ENCODE results near the gene NUDT1.

NUDT1 gene

DNA sequence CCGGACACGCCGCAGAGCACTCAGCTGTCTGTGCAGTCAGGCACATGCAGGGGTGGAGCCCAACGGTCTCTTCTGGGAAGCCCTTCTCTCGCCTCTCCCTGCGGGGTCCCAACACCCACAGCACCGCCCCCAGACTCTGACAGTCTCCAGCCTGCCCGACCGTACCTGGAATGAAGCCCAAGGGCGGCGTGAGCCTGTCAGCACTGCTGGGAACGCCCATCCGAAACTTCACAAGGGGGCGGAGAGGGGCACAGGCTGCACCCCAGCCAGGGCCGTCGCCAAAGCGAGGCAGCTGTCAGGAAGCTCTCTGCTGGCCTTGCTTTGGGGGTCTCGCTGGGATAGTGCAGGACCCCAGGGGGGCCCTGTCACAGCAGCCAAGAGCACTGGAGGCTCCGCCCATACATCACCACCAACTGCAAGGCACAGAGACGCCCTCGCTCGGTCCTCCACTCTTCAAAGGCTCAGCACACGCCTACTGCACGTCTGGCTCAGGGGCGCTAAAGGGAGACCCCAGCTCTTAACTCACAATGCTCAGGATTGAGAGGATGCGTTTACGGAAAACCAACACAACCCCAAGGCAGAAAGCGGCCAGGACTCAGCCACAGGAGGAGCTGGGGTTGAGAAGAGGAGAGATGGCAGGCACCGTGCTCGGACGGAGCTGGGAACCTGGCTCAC, 40.2 kb upstream of the NUDT1 start:
- ATAC-seq, result no peak
- Mint-ChIP-seq H3K27ac (peak overlapping the region in 1 of 2 donors; percentile 19), H3K4me3 (no peak overlapping the region), H3K27me3 (no peaks in the 10 kb centered on the region), H3K4me1 (peaks cover 10% of the 10 kb centered on the region), H3K9me3 (no peaks in the 10 kb centered on the region)
- DNase-seq, result no peak

DNA sequence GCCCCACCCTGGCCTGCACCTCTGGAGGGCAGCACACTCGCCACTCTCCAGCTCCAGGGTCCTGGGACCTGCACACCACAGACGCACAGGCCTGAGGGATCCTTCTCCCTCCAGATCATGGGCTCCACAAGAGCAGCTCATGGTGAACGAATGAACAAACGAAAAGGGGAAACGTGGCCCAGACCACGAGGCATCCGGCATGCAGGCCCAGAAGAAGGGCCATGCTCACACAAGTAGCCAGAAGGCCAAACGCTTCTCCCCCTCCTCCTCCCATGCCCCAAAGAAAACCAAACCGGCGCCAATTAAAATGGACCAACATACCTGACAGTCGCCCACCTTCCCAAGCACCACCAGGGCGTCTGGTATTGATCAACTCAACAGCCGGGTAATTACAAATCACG, 39.7 kb upstream of the NUDT1 start:
- ATAC-seq, result no peak
- Mint-ChIP-seq H3K4me1 (peaks cover 5% of the 10 kb centered on the region), H3K4me3 (no peak overlapping the region), H3K27ac (no peak overlapping the region), H3K9me3 (no peaks in the 10 kb centered on the region), H3K27me3 (no peaks in the 10 kb centered on the region)
- DNase-seq, result no peak

GRCh38 chr7:2202901-2203765, 38.9 kb upstream of the NUDT1 start:
- H3K27ac Mint-ChIP-seq, result no peak overlapping the region
- no peak for DNase-seq

GRCh38 chr7:2203766-2204300, 38.2 kb upstream of the NUDT1 start:
- H3K9me3 Mint-ChIP-seq, result no peaks in the 10 kb centered on the region
- ATAC-seq (no peak), DNase-seq (no peak)
- H3K27me3 Mint-ChIP-seq, result no peaks in the 10 kb centered on the region
- no peaks in the 10 kb centered on the region for H3K4me1 Mint-ChIP-seq
- no peak overlapping the region for H3K27ac Mint-ChIP-seq
- no peak overlapping the region for H3K4me3 Mint-ChIP-seq

More at GRCh38 chr7:2202901-2203765, 38.9 kb upstream of the NUDT1 start:
- Mint-ChIP-seq H3K4me3 (no peak overlapping the region), H3K27me3 (no peaks in the 10 kb centered on the region), H3K4me1 (no peaks in the 10 kb centered on the region), H3K9me3 (no peaks in the 10 kb centered on the region)
- ATAC-seq, result no peak

DNA sequence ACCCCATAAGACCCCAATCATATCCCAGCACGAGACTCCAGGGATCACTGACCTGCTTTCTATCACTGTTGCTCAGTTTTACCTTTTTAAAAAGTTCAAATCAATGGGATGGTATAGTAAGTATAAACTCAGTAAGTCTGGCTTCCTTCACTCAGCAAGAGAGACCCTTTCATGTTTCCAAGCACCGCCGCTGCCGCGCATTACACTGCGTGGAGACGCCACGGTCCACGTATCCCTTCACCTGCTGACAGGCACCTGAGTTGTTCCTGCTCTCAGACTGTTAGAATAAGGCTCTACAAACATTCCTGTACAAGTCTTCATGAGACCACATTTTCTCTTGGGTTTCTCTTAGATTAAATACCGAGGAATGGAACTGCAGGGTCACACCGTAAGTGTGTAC, 37.6 kb upstream of the NUDT1 start:
- Mint-ChIP-seq H3K27me3 (no peaks in the 10 kb centered on the region), H3K27ac (no peak overlapping the region), H3K4me1 (peaks cover 1% of the 10 kb centered on the region), H3K9me3 (no peaks in the 10 kb centered on the region), H3K4me3 (no peak overlapping the region)
- DNase-seq (no peak), ATAC-seq (no peak)

DNA sequence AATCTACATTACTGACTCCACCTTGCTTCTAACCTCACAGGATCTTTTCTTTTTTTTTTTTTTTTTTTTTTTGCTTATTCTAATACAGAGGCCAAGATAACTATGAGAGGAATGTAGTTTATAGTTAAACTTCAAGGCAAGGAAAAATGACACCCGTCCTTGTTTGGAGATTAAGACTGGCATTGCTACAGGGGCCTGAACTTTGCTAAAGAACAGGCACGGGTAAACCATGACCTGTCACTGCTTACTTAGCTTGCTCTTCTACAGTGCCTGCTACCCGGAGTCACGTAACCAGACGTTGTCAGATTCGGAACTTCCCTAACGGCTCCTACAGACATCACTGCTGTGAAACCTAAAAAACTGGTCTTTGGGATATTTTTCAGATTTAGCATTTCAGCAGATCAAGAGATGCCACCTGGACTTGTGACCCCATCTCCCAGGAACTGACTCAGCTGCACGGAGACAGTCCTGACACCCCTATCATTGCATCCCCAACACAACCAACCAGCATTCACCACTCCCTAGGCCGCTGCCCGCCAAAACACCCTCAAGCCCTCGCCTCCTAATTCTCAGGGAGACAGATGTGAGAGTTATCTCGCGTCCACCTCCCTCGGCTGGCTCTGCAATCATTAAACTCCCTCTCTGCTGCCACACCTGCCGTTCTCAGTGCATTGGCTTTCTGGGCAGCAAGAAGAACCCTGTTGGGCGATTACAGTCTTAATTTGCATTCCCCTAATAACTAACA, 36.8 kb upstream of the NUDT1 start:
- H3K27ac Mint-ChIP-seq, result peak overlapping the region in 1 of 2 donors; percentile 64
- H3K4me1 Mint-ChIP-seq, result peaks cover 9% of the 10 kb centered on the region
- ATAC-seq (no peak), DNase-seq (no peak)
- no peaks in the 10 kb centered on the region for H3K27me3 Mint-ChIP-seq
- H3K9me3 Mint-ChIP-seq, result no peaks in the 10 kb centered on the region
- H3K4me3 Mint-ChIP-seq, result no peak overlapping the region

DNA sequence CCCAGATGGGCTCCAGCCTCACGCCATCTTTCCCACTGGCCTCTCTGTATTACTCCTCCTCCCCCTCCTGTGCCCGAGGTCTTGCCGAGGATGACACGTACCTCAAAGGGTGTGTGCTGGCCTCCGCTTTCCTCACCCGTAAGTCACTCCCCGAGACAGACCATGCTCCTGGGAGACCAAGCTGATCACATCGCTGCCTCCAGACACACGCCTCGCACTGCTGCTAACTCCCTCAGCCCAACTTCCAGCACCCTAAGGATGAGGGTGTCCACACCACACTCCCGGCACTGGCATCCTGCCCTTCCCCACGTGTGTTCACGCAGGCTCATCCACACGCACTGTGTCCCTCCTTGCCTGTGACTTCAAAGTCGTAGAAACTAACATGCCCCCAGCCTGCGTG, 33.3 kb upstream of the NUDT1 start:
- Mint-ChIP-seq H3K9me3 (no peaks in the 10 kb centered on the region), H3K27me3 (no peaks in the 10 kb centered on the region), H3K27ac (peak overlapping the region in 1 of 2 donors; percentile 68), H3K4me3 (no peak overlapping the region), H3K4me1 (peaks cover 9% of the 10 kb centered on the region)
- no peak for DNase-seq
- no peak for ATAC-seq

DNA sequence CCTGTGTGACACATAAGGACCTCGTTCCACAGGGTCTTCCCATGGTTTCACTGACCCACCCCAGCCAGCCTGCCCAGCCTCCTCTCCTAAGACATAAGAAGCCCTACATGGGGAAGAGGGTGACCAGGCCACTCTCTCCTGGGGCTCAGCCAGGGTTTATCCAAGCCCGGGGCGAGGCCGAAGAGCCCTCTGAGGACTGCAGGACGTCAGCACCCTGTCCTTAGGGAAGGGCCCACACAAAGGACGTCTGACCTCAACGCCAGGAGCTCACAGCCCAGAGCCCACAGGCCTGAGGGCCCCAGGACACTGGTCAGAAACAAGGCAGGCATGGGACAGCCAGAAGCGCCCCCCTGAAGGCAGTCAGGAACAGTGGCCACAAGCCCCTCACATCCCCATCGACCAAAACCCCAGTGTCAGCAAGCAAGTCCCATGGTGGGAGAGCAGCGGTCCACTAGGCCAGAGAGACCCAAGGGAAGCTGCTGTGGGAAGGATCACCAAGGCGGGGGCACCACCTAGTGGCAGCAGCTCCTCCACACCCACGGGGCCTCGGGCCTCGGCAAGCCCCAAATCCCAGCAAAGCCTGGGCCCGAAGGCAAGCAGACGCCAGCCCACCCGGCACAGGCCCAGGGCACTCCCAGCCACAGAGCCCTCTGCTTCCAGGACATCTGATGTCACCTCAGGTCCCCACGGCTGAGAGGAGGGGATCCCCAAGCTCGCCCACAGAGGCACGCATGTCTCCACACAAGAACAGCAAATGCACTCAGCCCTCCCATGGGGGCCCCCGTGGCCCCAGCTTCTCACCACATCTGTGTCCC, 32.7 kb upstream of the NUDT1 start:
- Mint-ChIP-seq H3K4me3 (no peak overlapping the region), H3K9me3 (no peaks in the 10 kb centered on the region), H3K27ac (peak overlapping the region; percentile 23 to 84), H3K27me3 (no peaks in the 10 kb centered on the region), H3K4me1 (peaks cover 12% of the 10 kb centered on the region)
- DNase-seq (peak; percentile 33 to 55), ATAC-seq (peak; percentile 82)

DNA sequence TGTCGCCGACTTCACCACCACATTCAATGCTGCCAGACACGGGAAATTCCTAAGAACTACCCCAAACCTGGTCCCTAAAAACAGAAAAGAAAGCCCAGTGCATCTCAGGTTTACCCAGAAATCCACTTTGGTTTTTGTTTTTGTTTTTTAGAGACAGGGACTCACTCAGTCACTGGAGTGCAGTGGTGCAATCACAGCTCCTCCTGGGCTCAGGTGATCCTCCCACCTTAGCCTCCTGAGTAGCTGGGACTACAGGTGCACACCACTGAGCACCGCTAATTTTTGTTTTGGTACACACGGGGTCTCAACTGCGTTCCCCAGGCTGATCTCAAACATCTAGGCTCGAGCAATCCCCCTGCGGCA, 32.1 kb upstream of the NUDT1 start:
- H3K9me3 Mint-ChIP-seq, result no peaks in the 10 kb centered on the region
- H3K27me3 Mint-ChIP-seq, result no peaks in the 10 kb centered on the region
- ATAC-seq, result peak; percentile 51
- peak overlapping the region; percentile 61 to 84 for H3K27ac Mint-ChIP-seq
- DNase-seq, result no peak
- H3K4me3 Mint-ChIP-seq, result no peak overlapping the region
- peaks cover 16% of the 10 kb centered on the region for H3K4me1 Mint-ChIP-seq

DNA sequence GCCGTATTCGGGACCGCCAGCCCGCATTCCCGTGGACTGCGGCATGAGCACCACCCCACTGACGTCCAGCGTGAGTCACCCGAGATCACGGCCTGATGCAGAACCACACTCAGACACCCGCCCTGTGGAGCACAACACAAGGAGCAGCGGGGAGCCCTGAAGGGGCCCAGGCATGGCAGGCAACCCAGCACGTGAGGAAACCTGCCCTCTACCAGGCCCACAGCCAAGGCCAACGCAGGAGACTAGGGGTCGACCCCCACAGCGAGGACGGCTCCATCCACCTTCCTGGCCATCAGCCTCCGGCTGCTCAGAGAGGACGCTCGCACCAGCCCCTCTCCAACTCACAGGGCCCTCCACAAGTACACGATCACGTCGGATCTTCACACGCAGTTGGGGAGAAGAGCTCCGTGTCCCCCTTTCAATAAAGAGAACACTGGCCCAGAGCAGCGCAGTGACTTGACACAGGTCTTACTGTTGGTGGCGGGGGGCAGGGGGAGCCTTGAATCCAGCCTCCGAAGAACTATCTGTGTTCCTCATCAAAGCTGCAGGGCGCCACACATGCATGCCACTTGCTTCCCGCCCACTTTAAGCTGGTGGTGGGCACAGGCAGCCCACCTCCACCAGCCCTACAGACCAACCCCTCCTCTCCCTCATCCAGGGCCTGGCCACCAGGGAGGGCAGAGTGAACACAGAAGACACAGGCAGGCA, 31.3 kb upstream of the NUDT1 start:
- no peak for ATAC-seq
- no peak overlapping the region for H3K4me3 Mint-ChIP-seq
- no peak for DNase-seq
- H3K27me3 Mint-ChIP-seq, result no peaks in the 10 kb centered on the region
- no peaks in the 10 kb centered on the region for H3K9me3 Mint-ChIP-seq
- peaks cover 16% of the 10 kb centered on the region for H3K4me1 Mint-ChIP-seq
- peak overlapping the region in 1 of 2 donors; percentile 10 for H3K27ac Mint-ChIP-seq

DNA sequence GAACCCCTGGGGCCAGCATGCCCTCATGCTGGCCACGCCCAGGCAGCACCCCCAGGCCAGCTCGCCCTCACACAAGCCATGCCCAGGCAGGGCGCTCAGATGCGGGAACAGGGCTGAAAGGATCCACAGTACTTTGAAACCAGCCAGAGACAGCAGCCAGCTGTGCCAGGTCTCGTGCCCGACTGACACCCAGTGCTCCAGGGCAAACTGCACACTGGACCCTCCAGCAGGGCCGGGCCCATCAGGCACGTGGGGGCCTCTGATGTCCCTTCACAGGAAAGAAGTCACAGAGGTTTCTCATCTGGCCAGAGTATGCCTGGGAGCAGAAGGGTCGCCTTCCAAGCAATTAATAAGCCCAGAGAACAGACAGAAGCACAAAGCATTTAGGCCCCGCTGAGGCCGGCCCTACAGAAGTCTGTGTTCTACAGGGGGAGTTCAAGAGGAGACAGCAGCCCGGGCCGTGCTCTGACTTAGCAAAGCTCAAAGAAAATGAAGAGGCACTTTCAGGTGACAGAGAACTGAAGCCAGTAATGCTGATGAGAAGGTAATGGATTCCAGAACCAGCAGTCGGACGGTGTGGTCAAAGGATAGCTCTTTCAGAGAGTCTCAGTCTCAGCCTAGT, 30.7 kb upstream of the NUDT1 start:
- Mint-ChIP-seq H3K27me3 (no peaks in the 10 kb centered on the region), H3K4me3 (no peak overlapping the region), H3K27ac (peak overlapping the region in 1 of 2 donors; percentile 10), H3K4me1 (peaks cover 21% of the 10 kb centered on the region), H3K9me3 (no peaks in the 10 kb centered on the region)
- no peak for DNase-seq
- no peak for ATAC-seq

DNA sequence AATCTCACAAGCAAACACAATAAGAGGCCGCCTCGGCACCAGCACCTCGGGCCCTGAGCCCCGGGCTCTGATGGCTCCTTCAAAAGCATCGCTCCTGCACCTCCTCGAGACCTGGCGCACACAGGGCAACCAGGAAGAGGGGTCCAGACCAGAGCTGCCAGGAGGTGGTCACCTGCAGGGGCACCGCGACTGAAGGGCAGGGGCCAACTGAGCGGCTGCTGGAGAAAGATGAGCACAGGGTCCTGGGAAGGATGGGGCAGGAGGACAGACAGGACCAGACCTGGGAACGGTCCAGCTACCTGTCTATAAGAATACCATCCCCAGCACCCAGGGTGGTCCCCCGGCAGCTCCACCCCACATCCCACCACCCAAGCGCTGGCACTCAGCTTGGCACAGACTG, 30.1 kb upstream of the NUDT1 start:
- Mint-ChIP-seq H3K27me3 (no peaks in the 10 kb centered on the region), H3K27ac (no peak overlapping the region), H3K4me3 (no peak overlapping the region), H3K4me1 (peaks cover 21% of the 10 kb centered on the region), H3K9me3 (no peaks in the 10 kb centered on the region)
- DNase-seq (no peak), ATAC-seq (no peak)

DNA sequence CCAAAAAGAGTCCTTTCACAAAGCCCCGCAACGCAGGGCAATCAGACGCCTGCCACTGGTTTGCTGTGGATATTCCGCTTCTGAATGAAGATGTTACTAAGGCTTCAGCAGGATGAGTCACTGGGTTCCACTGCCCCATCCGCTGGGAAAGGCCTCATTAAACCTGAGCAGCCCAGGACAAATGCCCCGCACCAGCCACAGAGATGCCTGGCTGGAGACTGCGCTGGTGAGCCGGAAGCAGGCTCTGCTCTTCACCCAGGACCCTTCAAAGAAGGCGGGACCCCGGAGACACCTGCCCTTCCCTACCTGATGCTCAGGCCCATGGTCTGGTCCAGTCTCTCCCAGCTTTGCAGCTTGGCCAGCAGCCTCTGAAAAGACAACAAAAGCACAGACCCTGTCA, 29.1 kb upstream of the NUDT1 start:
- ATAC-seq, result no peak
- Mint-ChIP-seq H3K4me3 (no peak overlapping the region), H3K27me3 (no peaks in the 10 kb centered on the region), H3K27ac (no peak overlapping the region), H3K9me3 (no peaks in the 10 kb centered on the region), H3K4me1 (peaks cover 21% of the 10 kb centered on the region)
- DNase-seq, result no peak

- DNase-seq, result no peak
- Mint-ChIP-seq H3K4me1 (peaks cover 21% of the 10 kb centered on the region), H3K9me3 (no peaks in the 10 kb centered on the region), H3K27ac (no peak overlapping the region), H3K27me3 (no peaks in the 10 kb centered on the region), H3K4me3 (no peak overlapping the region)
- ATAC-seq, result no peak
Observed at GRCh38 chr7:2213551-2214215, 28.3 kb upstream of the NUDT1 start.

Data from stimulated activated naive CD8-positive, alpha-beta T cell treated with anti-CD3 and anti-CD28 coated beads, Interleukin-15, amount 100 ng/mL, for 72 hours (primary cell).